HG03060 (cell line): ENCODE measurements around the gene NARF.
"Not testable (repeated sequence)": the region's sequence is repeated elsewhere in the genome, so short reads cannot be mapped to it uniquely, and the experiment has no call there.

ENCODE experiments used
- ATAC-seq: cut with Tn5 transposase; IDR thresholded peaks from one replicate; pipeline ENCODE4 v1.9.1; 2021; ENCODE audit warnings: low read depth, moderate number of reproducible peaks; ENCODE audit not compliant: unreplicated experiment

NARF gene

DNA sequence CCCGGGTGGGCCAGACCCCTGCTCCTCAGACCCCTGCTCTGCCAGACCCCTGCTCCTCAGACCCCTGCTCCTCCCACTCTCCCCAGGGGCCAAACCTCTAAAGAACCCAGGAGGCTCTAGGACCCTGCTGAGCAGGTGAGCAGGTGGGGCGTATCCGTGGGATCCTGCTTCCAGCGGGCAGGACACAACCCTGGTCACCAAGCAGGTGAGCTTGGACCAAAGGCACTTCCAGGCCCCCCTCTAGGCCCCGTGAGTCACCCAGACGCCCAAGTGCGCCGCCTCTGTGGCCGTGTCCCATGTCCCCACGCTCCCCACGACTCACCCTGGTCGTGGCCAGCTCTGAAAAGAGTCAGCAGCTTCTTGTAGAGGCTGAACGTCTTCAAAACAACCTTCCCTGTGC is 13.0 kb upstream of the NARF start:
- no peak for ATAC-seq

DNA sequence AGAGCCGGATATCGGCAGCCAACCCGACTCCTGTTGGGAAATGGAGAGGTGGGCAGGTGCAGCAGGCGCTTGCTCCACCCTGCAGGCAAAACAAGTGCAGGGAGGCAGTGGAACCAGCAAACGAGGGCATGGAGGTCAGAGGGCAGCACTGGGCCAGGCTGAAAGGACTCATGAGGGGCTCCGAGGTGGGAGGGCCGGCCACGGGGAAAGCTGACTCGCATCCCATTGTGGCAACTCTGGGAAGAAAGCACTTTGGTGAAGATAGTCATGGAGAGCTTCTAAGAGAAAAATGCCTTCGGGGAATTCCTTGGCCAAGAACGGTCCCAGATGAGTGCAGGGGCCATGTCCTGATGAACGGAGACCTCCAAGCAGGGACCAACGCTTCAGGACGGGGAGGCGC is 12.4 kb upstream of the NARF start:
- no peak for ATAC-seq

DNA sequence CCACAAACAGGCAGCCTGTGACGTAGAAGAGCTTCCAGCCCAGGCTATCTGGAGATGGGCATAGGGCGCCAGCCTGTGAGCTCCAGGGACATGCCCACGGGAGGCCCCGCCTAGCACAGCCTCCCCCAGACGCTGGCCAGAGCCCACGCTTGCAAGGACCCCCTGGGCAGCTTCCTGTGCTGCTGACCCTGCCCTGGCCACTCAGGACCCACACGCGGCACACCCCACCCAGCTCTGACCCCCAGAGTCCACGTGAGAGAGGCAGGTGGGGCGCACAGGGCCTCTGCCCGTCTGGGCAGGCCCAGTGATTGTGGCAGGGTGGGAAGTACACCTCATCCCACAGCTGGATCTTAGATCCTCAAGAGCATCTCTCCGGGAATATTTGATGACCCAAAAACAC is 11.9 kb upstream of the NARF start:
- no peak for ATAC-seq

DNA sequence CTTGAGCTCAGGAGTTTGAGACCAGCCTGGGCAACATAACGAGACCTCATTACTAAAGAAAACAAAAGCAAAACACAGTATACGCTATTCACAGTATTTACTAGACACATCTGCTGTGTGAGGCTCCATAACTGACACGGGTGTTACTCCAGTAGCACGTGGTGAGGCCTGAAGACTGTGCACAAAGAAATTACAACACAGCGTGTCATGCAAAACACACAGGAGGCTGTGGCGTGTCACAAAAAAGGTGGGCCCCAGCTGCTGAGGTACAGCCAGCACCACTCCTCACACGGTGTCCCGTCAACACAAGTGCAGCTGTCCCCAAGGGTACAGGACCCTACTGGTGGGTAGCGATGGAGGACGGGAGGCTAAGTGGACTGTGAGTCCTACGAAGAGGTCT is 10.7 kb upstream of the NARF start:
- ATAC-seq, result no peak

DNA sequence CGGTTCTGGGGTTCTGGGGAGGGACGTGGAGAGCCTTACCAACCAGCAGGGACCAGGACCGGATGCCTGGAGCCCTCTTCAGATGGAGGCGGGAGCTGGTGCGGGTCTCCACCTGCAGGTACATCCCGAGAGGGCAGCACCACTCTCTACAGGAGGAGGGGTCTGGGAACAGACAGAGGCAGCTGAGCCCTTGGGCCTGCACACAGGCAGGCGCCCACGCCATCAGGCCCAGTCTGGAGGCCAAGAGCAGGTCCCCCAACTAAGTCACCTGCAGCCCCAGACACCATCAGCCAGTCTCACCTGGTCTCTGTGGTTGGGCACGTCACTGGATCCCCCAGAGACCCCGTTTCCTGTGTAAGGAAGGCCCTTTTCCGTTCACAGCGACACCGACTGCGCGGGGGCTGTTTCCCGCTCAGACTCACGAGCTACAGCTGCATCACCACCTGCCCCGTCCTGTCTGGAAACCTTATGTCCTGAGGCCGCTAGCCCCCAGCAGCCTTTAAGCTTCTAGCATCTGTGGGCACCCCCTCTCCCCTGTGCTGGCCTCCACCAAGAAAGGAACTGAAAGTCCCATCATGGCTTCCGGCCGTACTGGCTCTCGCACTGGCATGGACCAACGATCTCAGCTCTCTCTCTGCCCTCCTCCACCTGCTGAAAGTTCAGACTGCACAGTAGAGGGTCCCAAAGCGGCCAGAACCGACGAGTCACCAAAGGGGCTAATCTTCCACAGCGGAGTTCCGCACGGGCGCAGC is 9.2 kb upstream of the NARF start:
- ATAC-seq, result peak; percentile 46

DNA sequence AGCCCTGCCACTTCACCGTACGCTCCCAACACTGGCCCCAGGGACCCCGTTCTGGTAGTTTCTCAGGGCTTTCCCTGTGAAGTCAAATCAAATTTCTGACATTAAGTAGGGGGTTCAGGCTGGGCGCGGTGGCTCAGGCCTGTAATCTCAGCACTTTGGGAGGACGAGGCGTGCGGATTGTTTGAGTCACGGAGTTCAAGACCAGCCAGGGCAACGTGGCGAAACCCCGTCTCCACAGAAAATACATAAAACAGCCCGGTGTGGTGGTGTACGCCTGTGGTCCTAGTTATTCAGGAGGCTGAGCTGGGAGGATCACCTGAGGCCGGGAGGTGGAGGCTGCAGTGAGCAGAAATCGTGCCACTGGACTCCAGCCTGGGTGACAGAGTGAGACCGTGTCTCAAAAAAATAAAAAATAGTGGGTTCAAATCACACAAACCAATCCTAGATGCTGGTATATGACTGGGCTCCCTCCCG is 8.6 kb upstream of the NARF start:
- ATAC-seq, result no peak

DNA sequence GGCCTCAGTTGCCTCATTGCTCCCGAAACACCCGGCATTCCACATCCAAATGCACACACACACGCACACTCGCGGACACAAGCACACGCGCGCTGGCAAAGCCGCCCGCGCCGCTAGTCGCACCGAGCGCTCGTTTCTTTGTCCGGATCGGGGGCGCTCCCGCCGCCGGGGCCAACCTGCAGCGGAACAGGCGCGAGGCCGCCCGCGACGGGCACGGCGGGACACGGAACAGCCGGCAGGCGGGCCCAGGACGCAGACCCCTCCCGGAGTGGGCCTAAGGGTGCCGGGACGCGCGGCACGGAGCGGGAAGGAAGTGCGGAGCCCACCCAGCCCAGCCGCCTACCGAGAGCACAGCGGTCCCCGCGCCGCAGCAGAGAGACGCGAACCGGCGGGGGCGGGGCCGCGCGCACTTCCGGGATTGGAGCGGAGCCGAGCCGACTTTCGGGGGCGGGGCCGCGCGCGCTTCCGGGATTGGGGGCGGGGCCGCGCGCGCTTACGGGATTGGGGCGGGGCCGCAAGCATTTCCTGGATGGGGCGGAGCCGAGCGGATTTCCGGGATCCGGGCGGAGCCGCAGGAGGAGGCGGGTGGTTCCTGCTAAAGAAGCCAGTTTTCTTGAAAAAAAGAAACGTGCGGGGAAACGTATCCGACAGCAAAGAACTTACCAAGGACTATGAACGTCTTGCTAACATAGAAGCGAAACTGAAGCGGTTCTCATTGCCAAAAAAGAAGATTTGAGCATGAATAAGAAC is 8.0 kb upstream of the NARF start, which contains the start of gene CYBC1:
Gene CYBC1, minus strand, starts transcription at position 396 of the 750 bp plus-strand sequence. CDS start 1,498 bp downstream, outside the sequence.
- ATAC-seq, result no peak

DNA sequence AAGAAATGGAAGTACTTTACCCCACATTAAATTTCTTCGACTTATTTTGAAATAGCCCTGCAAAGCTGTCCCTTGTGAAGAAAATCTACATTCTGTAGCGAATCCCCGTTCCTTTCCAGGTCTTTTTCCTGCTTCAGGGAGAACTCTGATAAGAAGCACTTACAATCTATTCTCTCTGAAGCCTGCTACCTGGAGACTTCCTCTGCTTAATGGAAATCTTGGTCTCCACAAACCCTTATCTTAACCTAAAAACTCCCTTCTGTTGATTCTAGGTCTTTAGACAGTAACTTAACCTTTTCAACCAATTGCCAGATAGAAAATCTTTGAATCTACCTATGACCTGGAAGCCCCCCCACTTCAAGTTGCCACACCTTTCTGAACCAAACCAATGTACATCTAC is 6.4 kb upstream of the NARF start:
- ATAC-seq, result no peak

DNA sequence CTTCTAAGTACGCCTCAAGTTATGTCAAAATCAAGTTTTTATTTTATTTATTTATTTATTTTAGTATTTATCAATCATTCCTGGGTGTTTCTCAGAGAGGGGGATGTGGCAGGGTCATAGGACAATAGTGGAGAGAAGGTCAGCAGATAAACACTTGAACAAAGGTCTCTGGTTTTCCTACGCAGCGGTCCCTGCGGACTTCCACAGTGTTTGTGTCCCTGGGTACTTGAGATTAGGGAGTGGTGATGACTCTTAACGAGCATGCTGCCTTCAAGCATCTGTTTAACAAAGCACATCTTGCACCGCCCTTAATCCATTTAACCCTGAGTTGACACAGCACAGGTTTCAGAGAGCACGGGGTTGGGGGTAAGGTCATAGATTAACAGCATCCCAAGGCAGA is 5.4 kb upstream of the NARF start:
- not testable (repeated sequence) for ATAC-seq

DNA sequence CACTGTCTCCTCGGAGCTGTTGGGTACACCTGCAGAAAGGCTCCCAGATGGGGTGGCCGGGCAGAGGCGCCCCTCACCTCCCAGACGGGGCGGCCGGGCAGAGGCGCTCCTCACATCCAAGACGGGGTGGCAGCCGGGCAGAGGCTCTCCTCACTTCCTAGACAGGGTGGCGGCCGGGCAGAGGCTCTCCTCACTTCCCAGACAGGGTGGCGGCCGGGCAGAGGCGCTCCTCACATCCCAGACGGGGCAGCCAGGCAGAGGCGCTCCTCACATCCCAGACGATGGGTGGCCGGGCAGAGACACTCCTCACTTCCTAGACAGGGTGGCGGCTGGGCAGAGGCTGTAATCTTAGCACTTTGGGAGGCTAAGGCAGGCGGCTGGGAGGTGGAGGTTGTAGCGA is 4.8 kb upstream of the NARF start:
- ATAC-seq, result not testable (repeated sequence)

DNA sequence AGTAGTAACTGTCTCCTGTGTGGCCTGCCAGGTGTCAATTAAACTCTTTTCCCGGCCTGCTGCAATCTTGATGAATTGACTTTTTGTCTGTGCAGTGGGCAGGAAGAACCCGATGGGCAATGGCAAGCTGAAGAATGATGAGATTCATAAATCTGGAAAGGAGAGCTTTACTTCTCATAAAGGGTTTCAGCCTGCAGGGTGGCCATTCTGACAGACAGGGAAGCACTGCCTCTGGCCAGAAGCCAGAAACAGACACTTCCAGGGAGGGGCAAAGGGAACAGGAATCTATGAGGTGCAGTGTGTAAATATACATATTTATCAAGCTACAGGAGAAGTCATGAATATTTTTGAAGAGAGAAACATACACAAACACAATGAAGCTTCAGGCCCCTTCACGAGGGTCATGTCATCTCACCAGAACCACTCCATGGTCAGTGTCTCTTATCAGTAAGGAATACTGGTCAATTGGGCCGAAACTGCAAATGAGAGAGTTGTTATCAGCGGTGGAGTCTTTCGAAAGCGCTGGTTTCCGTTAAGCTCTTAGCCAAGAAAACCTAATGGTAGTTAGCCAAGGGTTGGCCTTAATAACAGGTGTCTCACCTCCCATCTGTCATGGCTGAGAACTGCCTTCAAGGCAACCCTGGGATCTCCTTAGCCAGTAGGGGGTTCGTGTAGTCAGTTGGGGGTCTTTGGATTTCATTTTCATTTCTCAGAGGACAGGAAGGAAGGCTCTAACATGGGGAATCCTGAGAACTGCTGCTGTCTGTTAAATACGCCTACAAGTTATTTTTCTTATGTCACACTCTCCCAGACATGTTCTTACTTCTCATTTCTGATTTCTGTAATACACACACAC is 1.2 kb upstream of the NARF start:
- ATAC-seq, result no peak

DNA sequence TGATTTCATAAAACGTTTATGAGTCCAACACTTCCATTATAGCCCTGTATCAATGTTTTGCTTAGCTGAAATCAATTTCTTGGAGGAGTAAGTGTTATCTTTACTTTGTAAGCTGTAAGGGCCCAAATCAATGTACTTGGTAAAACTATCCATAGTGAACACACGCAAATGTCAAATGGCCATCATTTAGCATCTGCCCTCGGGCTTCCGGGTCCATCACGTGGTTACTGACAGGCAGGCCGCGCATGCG is 687 bp upstream of the NARF start:
- no peak for ATAC-seq

DNA sequence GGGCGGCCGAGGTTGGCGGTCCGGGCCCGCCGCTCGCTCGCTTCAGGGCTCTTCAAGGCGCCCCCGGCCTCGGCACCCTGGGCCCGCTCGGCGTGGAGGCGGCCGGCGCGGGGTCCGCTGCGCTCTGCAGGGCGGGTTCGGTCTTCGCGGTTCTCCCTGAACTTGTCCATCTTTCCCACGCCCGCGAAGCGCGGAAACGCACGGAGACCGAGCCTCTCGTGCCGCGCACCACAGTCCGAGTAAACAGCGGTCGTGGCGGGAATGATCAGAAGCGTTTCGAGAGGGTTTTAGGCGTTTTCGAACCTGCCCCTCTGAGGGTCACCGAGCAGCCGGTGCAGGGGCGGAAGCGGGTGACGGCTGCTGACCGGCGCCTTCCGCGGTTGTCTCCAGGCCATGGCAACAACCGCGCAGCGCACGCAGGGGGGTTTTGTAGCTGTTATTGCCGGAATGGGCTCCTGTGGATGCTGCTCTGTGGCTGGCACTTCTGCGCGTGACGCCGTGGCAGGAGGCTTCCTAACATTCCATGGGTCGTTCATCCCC is 414 bp downstream of the NARF start:
- no peak for ATAC-seq

DNA sequence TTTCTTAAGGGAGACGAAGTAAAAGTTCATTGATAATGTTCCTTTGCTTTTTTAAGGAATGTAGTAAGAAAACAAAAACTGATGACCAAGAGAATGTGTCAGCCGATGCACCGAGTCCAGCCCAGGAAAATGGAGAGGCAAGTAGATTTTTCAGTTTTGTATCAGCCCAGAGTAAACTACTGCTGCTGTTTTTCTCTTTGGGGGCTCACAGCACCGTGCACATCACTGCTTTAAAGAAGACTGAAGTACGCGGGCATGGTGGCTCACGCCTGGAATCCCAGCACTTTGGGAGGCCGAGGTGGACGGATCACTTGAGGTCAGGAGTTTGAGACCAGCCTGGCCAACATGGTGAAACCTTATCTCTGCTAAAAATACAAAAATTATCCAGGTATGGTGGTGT is 1.4 kb downstream of the NARF start:
- not testable (repeated sequence) for ATAC-seq

DNA sequence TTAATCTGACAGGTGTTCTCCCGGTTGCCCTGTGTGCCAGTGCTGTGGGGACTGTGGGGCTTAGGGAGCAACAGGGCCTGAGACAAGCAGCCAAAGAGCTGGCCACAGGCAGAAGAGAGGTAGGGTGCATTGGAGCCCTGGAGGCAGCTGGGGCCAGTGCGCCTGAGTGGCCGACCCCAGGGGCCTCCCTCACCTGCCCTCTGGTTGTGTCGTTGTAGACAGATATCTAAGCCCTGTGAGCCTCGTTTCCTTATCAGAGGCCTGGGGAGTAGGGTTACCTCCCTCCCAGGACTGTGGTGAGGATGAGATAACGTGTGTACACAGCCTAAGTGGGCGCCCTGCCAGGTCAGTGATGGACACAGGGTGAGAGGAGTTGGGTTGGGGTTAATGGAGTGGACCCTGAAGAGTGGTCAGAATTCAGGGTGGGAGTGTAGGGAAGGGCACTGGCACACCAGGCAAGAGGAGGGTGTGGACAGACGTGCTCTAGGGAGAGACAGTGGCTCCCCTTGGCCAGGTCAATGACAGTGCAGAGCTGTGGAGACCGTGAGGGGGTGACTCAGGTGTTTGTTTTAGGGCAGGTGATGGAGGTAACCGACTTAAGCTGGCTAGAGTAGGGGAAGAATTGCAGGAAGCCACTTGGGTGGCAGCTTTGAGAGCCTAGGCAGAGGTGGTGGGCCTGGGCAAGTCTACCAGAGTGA is 3.4 kb downstream of the NARF start:
- ATAC-seq, result no peak

DNA sequence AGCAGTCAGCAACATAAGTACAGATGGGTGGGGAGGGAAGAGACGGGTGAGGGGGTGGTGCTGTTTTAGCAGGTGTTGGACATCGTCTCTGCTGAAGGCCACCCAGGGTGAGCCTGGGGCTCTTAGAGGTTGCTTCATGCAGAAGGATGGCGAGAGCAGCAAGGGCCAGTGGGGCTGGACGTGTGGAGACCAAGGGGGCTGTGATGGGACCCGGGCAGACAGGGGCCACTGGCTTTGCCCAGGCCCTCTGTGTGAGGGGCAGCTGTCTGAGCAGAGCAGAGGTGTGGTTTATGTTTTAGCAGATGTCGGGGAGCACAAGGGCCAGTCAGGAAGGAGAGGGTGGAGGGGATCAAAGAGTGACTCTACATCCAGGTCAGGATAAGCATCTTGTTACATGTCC is 4.8 kb downstream of the NARF start:
- ATAC-seq, result no peak

DNA sequence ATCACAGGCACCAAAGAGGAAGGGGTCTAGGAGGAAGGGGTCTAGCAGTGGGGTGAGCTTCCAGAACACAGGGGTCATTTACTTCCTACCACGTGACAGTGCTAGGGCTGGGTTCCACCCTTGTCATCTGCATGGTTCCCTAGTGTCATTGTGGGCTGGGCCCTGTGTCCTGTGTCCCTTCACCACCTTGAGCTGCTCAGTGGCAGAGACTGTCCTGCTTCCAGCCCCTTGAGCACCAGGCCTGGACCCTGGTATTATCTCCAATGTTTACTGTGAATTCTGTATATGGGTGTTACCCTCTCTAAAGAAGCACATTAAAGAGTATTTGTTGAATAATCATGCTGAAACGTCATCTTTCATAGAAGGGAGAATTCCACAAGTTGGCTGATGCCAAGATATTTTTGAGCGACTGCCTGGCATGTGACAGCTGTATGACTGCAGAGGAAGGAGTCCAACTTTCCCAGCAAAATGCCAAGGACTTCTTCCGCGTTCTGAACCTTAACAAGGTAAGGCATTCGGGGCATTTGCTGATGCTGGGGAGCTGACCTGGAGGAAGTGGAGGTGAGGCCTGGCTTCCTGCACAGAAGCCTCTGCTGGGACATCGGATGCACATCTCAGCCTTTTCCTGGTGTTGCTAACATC is 5.5 kb downstream of the NARF start:
- ATAC-seq, result no peak

DNA sequence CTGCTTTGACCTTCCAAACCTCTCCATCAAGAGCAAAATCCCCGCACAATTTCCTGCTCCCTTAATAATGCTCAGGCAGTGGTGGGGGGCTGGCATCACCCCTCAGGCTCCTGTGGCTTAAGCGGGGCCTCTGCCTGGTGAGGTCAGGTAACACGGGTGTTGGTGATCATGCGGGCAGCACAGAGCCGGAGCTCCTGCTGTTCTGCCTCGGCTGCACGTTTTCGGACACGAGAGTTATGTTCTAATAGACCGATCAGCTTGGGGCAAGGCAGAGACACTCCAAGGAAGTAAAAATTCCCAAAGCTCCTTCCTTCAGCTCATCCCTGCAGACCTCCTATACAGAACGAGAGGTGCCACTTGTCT is 6.0 kb downstream of the NARF start:
- no peak for ATAC-seq

DNA sequence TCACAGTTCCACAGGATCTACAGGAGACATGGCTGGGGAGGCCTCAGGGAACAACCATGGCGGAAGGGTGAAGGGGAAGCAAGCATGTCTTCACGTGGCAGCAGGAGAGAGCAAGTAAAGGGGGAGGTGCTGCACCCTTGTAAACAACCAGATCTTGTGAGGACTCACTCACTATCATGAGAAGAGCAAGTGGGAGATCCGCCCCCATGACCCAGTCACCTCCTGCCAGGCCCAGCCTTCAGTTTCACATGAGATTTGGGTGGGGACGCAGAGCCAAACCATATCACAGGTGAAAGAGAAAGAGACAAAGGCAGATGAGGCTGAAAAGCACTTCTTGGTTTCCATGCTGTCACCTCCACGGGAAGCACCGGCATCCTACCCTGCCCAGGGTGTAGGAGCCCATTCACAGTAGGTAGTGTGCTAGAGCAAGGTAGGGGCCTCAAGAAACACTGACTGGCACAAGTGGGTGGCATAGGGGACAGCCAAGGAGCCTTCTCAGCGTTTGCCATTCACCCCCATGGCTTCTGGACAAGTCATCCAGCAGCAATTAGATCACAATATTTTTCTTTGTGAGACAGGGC is 6.6 kb downstream of the NARF start:
- ATAC-seq, result no peak

DNA sequence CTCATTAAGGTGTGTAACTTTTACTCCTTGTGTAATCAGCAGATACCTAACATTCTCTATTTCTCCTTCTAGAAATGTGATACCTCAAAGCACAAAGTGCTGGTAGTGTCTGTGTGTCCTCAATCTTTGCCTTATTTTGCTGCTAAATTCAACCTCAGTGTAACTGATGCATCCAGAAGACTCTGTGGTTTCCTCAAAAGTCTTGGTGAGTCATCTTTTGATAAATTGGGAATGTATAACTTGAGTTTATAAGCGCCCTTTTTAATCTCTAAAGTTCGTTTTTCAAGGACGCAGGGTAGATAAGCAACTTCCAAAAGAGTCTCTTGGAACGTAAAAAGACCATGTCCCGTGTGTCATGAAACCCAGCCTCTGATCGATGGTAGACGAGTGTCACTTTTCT is 10.2 kb downstream of the NARF start:
- no peak for ATAC-seq
